H1 (cell line): Measurements from ENCODE around the gene FBXL16.

ENCODE experiments used
- BRCA1 ChIP-seq: IDR thresholded peaks from 2 replicates; pipeline ENCODE4 v1.6.1; 2012; ENCODE audit warnings: low read depth, low read length, improper control_type of control experiment
- JUND ChIP-seq: IDR thresholded peaks from 2 replicates; pipeline ENCODE4 v1.6.1; 2011; ENCODE audit warnings: mild to moderate bottlenecking, improper control_type of control experiment, low read length
- POLR2AphosphoS5 ChIP-seq: IDR thresholded peaks from 2 replicates; pipeline ENCODE4 v1.6.1; 2011; ENCODE audit warnings: low read depth, low read length

GRCh38 chr16:689175-689897 is 16.3 kb downstream of the FBXL16 start:
- TF ChIP-seq POLR2AphosphoS5 (no peak), BRCA1 (no peak), JUND (no peak)
